Measurements from ENCODE around the gene GRPEL1.

The GRPEL1 gene

GRCh38 chr4:7068279-7068842, 497 bp upstream of the GRPEL1 start:
- Histone ChIP-seq H2BK12ac (ENCODE audit: low read length in 2 of 2) (no peak overlapping the region), H3K9ac (ENCODE audit: low read length) (peak overlapping the region; percentile 91), H4K8ac (ENCODE audit: low read length) (no peak overlapping the region), H3K4me1 (ENCODE audit: control insufficient read depth, insufficient read depth, low read depth, low read length) (peaks cover 8% of the 10 kb centered on the region), H2BK15ac (ENCODE audit: low read depth, poor library complexity, severe bottlenecking) (peak overlapping the region; percentile 97), H2AK5ac (ENCODE audit: low read length, severe bottlenecking) (no peak overlapping the region), H3K4me2 (ENCODE audit: low read length, poor library complexity, severe bottlenecking) (peak overlapping the region; percentile 56), H4K91ac (ENCODE audit: low read length) (no peak overlapping the region), H3K23ac (ENCODE audit: low read length in 2 of 2) (peak overlapping the region in 1 of 2 experiments; percentile 42), H3K18ac (ENCODE audit: low read depth in 1 of 2, low read length in 2 of 2) (peak overlapping the region; percentile 68 to 81), H3K14ac (ENCODE audit: low read length in 2 of 2) (peak overlapping the region in 1 of 2 experiments; percentile 93), H3K4me3 (ENCODE audit: insufficient read depth in 1 of 2, low read depth in 1 of 2, low read length in 2 of 2) (peak overlapping the region; percentile 81 to 91), H2BK5ac (ENCODE audit: low read depth, low read length, poor library complexity, severe bottlenecking) (no peak overlapping the region), H2BK120ac (ENCODE audit: low read depth, low read length) (no peak overlapping the region), H3K9me3 (ENCODE audit: control insufficient read depth, low read length) (no peaks in the 10 kb centered on the region), H3K27me3 (ENCODE audit: control insufficient read depth in 1 of 2, insufficient read depth in 1 of 2, low read length in 2 of 2) (peaks cover 7 to 22% of the 10 kb centered on the region in 2 experiments), H3K27ac (ENCODE audit: low read length, poor library complexity, severe bottlenecking) (peak overlapping the region; percentile 77), H3K4ac (ENCODE audit: low read depth in 1 of 2, low read length in 2 of 2) (peak overlapping the region in 1 of 2 experiments; percentile 64), H3K36me3 (ENCODE audit: control insufficient read depth in 1 of 2, insufficient read depth in 2 of 2, low read depth in 1 of 2, low read length in 2 of 2) (peaks cover 15 to 17% of the 10 kb centered on the region in 2 experiments), H2AFZ (ENCODE audit: low read depth, low read length) (peak overlapping the region; percentile 54), H3K79me1 (replicated peaks; ENCODE audit: low read length, poor library complexity, severe bottlenecking) (peaks cover 18% of the 10 kb centered on the region)
- WGBS, result under 1% methylated on average over 35 of the region's 50 CpGs
- DNase-seq, result no peak

- peaks cover 23% of the 10 kb centered on the region for H3K79me1 ChIP-seq (replicated peaks; ENCODE audit: low read length, poor library complexity, severe bottlenecking)
- H4K91ac ChIP-seq (ENCODE audit: low read length), result no peak overlapping the region
- H2BK15ac ChIP-seq (ENCODE audit: low read depth, poor library complexity, severe bottlenecking), result no peak overlapping the region
- H3K9ac ChIP-seq (ENCODE audit: low read length), result peak overlapping the region; percentile 94
- no peaks in the 10 kb centered on the region for H3K9me3 ChIP-seq (ENCODE audit: control insufficient read depth, low read length)
- no peak overlapping the region for H2AK5ac ChIP-seq (ENCODE audit: low read length, severe bottlenecking)
- no peak overlapping the region for H3K27ac ChIP-seq (ENCODE audit: low read length, poor library complexity, severe bottlenecking)
- H3K18ac ChIP-seq (ENCODE audit: low read depth in 1 of 2, low read length in 2 of 2), result peak overlapping the region in 1 of 2 experiments; percentile 93
- H3K36me3 ChIP-seq (ENCODE audit: control insufficient read depth in 1 of 2, insufficient read depth in 2 of 2, low read depth in 1 of 2, low read length in 2 of 2), result peaks cover 21 to 26% of the 10 kb centered on the region in 2 experiments
- H2BK120ac ChIP-seq (ENCODE audit: low read depth, low read length), result no peak overlapping the region
- no peak overlapping the region for H2BK5ac ChIP-seq (ENCODE audit: low read depth, low read length, poor library complexity, severe bottlenecking)
- peak overlapping the region; percentile 90 for H3K4me2 ChIP-seq (ENCODE audit: low read length, poor library complexity, severe bottlenecking)
- 1% methylated on average over 13 of the region's 13 CpGs for WGBS
- H2BK12ac ChIP-seq (ENCODE audit: low read length in 2 of 2), result no peak overlapping the region
- peak overlapping the region in 1 of 2 experiments; percentile 77 for H3K23ac ChIP-seq (ENCODE audit: low read length in 2 of 2)
- H3K27me3 ChIP-seq (ENCODE audit: control insufficient read depth in 1 of 2, insufficient read depth in 1 of 2, low read length in 2 of 2), result peaks cover 7 to 12% of the 10 kb centered on the region in 2 experiments
- H3K4me3 ChIP-seq (ENCODE audit: insufficient read depth in 1 of 2, low read depth in 1 of 2, low read length in 2 of 2), result peak overlapping the region; percentile 92 to 96
- no peak for DNase-seq
- peak overlapping the region; percentile 84 to 89 for H3K4ac ChIP-seq (ENCODE audit: low read depth in 1 of 2, low read length in 2 of 2)
- peak overlapping the region in 1 of 2 experiments; percentile 82 for H3K14ac ChIP-seq (ENCODE audit: low read length in 2 of 2)
- H2AFZ ChIP-seq (ENCODE audit: low read depth, low read length), result peak overlapping the region; percentile 20
- H4K8ac ChIP-seq (ENCODE audit: low read length), result no peak overlapping the region
- peaks cover 8% of the 10 kb centered on the region for H3K4me1 ChIP-seq (ENCODE audit: control insufficient read depth, insufficient read depth, low read depth, low read length)
Observed at GRCh38 chr4:7067126-7067451, 775 bp downstream of the GRPEL1 start.

DNA sequence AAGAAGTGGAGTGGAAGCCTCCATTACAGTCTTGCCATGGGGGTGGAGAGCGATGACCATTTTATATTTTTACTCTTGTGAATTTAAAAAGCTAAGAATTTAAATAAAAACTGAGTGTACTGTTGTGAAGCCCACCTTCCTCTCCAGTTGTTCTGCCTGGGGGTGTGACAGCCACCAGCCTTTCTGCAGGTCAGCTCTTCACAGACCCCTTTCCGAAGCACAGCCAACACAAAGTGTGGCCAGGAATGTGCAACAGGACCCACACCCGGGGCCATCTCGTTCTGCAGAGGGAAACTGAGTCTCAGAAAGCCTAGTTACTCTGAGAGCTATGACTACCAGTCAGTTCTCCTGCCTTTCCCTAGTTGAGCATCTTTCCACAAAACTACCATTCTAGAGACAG, 1.4 kb downstream of the GRPEL1 start:
- Histone ChIP-seq H3K4me3 (ENCODE audit: insufficient read depth in 1 of 2, low read depth in 1 of 2, low read length in 2 of 2) (peak overlapping the region in 1 of 2 experiments; percentile 92), H4K8ac (ENCODE audit: low read length) (no peak overlapping the region), H2AK5ac (ENCODE audit: low read length, severe bottlenecking) (no peak overlapping the region), H3K9ac (ENCODE audit: low read length) (peak overlapping the region; percentile 94), H2BK5ac (ENCODE audit: low read depth, low read length, poor library complexity, severe bottlenecking) (no peak overlapping the region), H3K9me3 (ENCODE audit: control insufficient read depth, low read length) (no peaks in the 10 kb centered on the region), H3K14ac (ENCODE audit: low read length in 2 of 2) (no peak overlapping the region), H3K4ac (ENCODE audit: low read depth in 1 of 2, low read length in 2 of 2) (no peak overlapping the region), H2BK15ac (ENCODE audit: low read depth, poor library complexity, severe bottlenecking) (no peak overlapping the region), H2BK12ac (ENCODE audit: low read length in 2 of 2) (no peak overlapping the region), H3K18ac (ENCODE audit: low read depth in 1 of 2, low read length in 2 of 2) (no peak overlapping the region), H3K4me2 (ENCODE audit: low read length, poor library complexity, severe bottlenecking) (peak overlapping the region; percentile 90), H3K4me1 (ENCODE audit: control insufficient read depth, insufficient read depth, low read depth, low read length) (peaks cover 8% of the 10 kb centered on the region), H3K23ac (ENCODE audit: low read length in 2 of 2) (no peak overlapping the region), H2BK120ac (ENCODE audit: low read depth, low read length) (no peak overlapping the region), H3K79me1 (replicated peaks; ENCODE audit: low read length, poor library complexity, severe bottlenecking) (peaks cover 28% of the 10 kb centered on the region), H3K27me3 (ENCODE audit: control insufficient read depth in 1 of 2, insufficient read depth in 1 of 2, low read length in 2 of 2) (peaks cover 3 to 6% of the 10 kb centered on the region in 2 experiments), H4K91ac (ENCODE audit: low read length) (no peak overlapping the region), H3K36me3 (ENCODE audit: control insufficient read depth in 1 of 2, insufficient read depth in 2 of 2, low read depth in 1 of 2, low read length in 2 of 2) (peaks cover 27 to 32% of the 10 kb centered on the region in 2 experiments), H3K27ac (ENCODE audit: low read length, poor library complexity, severe bottlenecking) (no peak overlapping the region), H2AFZ (ENCODE audit: low read depth, low read length) (no peak overlapping the region)
- 91% methylated on average over 3 of the region's 4 CpGs for WGBS
- no peak for DNase-seq

DNA sequence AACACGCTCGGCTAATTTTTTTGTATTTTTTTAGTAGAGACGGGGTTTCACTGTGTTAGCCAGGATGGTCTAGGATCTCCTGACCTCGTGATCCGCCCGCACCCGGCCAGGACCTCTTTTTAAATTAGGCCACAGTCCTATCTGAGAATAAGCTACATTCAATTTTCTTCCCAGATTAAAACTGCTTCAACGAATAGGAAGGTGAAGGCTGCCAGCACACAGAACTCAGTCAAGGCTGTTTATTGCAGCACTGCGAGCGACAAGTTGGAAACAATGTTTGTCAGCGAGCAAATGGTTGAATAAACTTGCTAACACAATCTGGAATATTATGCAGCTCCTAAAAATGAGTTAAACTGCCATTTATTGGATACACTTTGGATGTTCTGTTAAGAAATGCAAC, 1.9 kb downstream of the GRPEL1 start:
- 100% methylated on average over 10 of the region's 11 CpGs for WGBS

More for the DNA sequence above, 1.9 kb downstream of the GRPEL1 start:
- Histone ChIP-seq H3K18ac (ENCODE audit: low read depth in 1 of 2, low read length in 2 of 2) (no peak overlapping the region), H3K4me2 (ENCODE audit: low read length, poor library complexity, severe bottlenecking) (no peak overlapping the region), H2BK5ac (ENCODE audit: low read depth, low read length, poor library complexity, severe bottlenecking) (no peak overlapping the region), H3K27ac (ENCODE audit: low read length, poor library complexity, severe bottlenecking) (no peak overlapping the region), H2AK5ac (ENCODE audit: low read length, severe bottlenecking) (no peak overlapping the region), H2BK120ac (ENCODE audit: low read depth, low read length) (no peak overlapping the region), H3K27me3 (ENCODE audit: control insufficient read depth in 1 of 2, insufficient read depth in 1 of 2, low read length in 2 of 2) (peaks cover 0 to under 1% of the 10 kb centered on the region in 2 experiments), H4K91ac (ENCODE audit: low read length) (no peak overlapping the region), H2BK15ac (ENCODE audit: low read depth, poor library complexity, severe bottlenecking) (no peak overlapping the region), H3K4me1 (ENCODE audit: control insufficient read depth, insufficient read depth, low read depth, low read length) (peaks cover 8% of the 10 kb centered on the region), H2AFZ (ENCODE audit: low read depth, low read length) (no peak overlapping the region), H3K23ac (ENCODE audit: low read length in 2 of 2) (no peak overlapping the region), H3K9ac (ENCODE audit: low read length) (peak overlapping the region; percentile 94), H3K14ac (ENCODE audit: low read length in 2 of 2) (no peak overlapping the region), H2BK12ac (ENCODE audit: low read length in 2 of 2) (no peak overlapping the region), H3K4ac (ENCODE audit: low read depth in 1 of 2, low read length in 2 of 2) (no peak overlapping the region), H3K36me3 (ENCODE audit: control insufficient read depth in 1 of 2, insufficient read depth in 2 of 2, low read depth in 1 of 2, low read length in 2 of 2) (peaks cover 28 to 37% of the 10 kb centered on the region in 2 experiments), H3K79me1 (replicated peaks; ENCODE audit: low read length, poor library complexity, severe bottlenecking) (peaks cover 28% of the 10 kb centered on the region), H3K4me3 (ENCODE audit: insufficient read depth in 1 of 2, low read depth in 1 of 2, low read length in 2 of 2) (peak overlapping the region in 1 of 2 experiments; percentile 92), H3K9me3 (ENCODE audit: control insufficient read depth, low read length) (no peaks in the 10 kb centered on the region), H4K8ac (ENCODE audit: low read length) (no peak overlapping the region)
- no peak for DNase-seq
